Trophoblast cell (in vitro differentiated cells and primary cell): ENCODE data around the gene HSF4.

ENCODE experiments used
- DNase-seq, 2 donors: peaks; one replicate each; pipeline ENCODE4 v3.0.0-alpha.2; 2016
- H2AFZ ChIP-seq: 2 replicates; pipeline ENCODE4 v1.6.1; 2013; ENCODE audit warnings: low read length, moderate library complexity, mild to moderate bottlenecking; ENCODE audit not compliant: insufficient read depth, poor library complexity
- H2AK5ac ChIP-seq: 2 replicates; pipeline ENCODE4 v1.6.1; 2013; ENCODE audit warnings: mild to moderate bottlenecking, low read length
- H2BK120ac ChIP-seq: 2 replicates; pipeline ENCODE4 v1.6.1; 2013; ENCODE audit warnings: low read length, mild to moderate bottlenecking, moderate library complexity; ENCODE audit not compliant: insufficient read depth, poor library complexity
- H2BK12ac ChIP-seq: 2 replicates; pipeline ENCODE4 v1.6.1; 2013; ENCODE audit warnings: mild to moderate bottlenecking, low read length, moderate library complexity
- H2BK5ac ChIP-seq: 2 replicates; pipeline ENCODE4 v1.6.1; 2013; ENCODE audit warnings: low read length, low read depth, moderate library complexity, mild to moderate bottlenecking; ENCODE audit not compliant: poor library complexity
- H3K14ac ChIP-seq: 2 replicates; pipeline ENCODE4 v1.6.1; 2013; ENCODE audit warnings: mild to moderate bottlenecking, low read length
- H3K18ac ChIP-seq: 2 replicates; pipeline ENCODE4 v1.6.1; 2013; ENCODE audit warnings: mild to moderate bottlenecking, low read length
- H3K23ac ChIP-seq: 2 replicates; pipeline ENCODE4 v1.6.1; 2013; ENCODE audit warnings: low read length
- H3K27ac ChIP-seq: 2 replicates; pipeline ENCODE4 v1.5.1; 2013; ENCODE audit warnings: low read depth, mild to moderate bottlenecking, inconsistent platforms, low read length, moderate library complexity
- H3K27me3 ChIP-seq: 2 replicates; pipeline ENCODE4 v1.6.1; 2013; ENCODE audit warnings: inconsistent platforms, mild to moderate bottlenecking, low read length, moderate library complexity; ENCODE audit not compliant: insufficient read depth
- H3K36me3 ChIP-seq, 2 experiments: 1 replicate in 1 of 2; 2 replicates in 1 of 2; pipeline ENCODE4 v1.6.1; 2013; ENCODE audit warnings: low read length in 2 of 2, mild to moderate bottlenecking in 2 of 2, moderate library complexity in 1 of 2; ENCODE audit not compliant: insufficient read depth in 2 of 2, control insufficient read depth in 1 of 2
- H3K4ac ChIP-seq: 2 replicates; pipeline ENCODE4 v1.6.1; 2013; ENCODE audit warnings: low read depth, mild to moderate bottlenecking, low read length, moderate library complexity
- H3K4me1 ChIP-seq, 2 experiments: 1 replicate in 1 of 2; 2 replicates in 1 of 2; pipeline ENCODE4 v1.6.1; 2013; ENCODE audit warnings: low read length in 2 of 2, mild to moderate bottlenecking in 2 of 2, moderate library complexity in 1 of 2; ENCODE audit not compliant: insufficient read depth in 2 of 2, control insufficient read depth in 1 of 2
- H3K4me2 ChIP-seq: 2 replicates; pipeline ENCODE4 v1.6.1; 2013; ENCODE audit warnings: inconsistent platforms, mild to moderate bottlenecking, low read length, moderate library complexity
- H3K4me3 ChIP-seq: 2 replicates; pipeline ENCODE4 v1.5.1; 2013; ENCODE audit warnings: mild to moderate bottlenecking, low read depth, low read length, inconsistent platforms
- H3K79me1 ChIP-seq: one replicate; pipeline ENCODE4 v1.6.1; 2013; ENCODE audit warnings: low read length
- H3K79me2 ChIP-seq: 2 replicates; pipeline ENCODE4 v1.6.1; 2013; ENCODE audit warnings: low read length, mild to moderate bottlenecking; ENCODE audit not compliant: control insufficient read depth, insufficient read depth, poor library complexity
- H3K9ac ChIP-seq: 2 replicates; pipeline ENCODE4 v1.6.1; 2013; ENCODE audit warnings: mild to moderate bottlenecking, low read length
- H3K9me3 ChIP-seq: 2 replicates; pipeline ENCODE4 v1.6.1; 2013; ENCODE audit warnings: low read depth, mild to moderate bottlenecking, control low read depth, inconsistent platforms, low read length; ENCODE audit not compliant: insufficient read depth
- H4K12ac ChIP-seq: 2 replicates; pipeline ENCODE4 v1.6.1; 2013; ENCODE audit warnings: low read depth, mild to moderate bottlenecking, low read length, moderate library complexity
- H4K8ac ChIP-seq: 2 replicates; pipeline ENCODE4 v1.6.1; 2013; ENCODE audit warnings: low read depth, mild to moderate bottlenecking, low read length, moderate library complexity
- H4K91ac ChIP-seq: one replicate; pipeline ENCODE4 v1.6.1; 2013; ENCODE audit warnings: low read depth, mild to moderate bottlenecking, low read length, moderate library complexity
- WGBS: extraction: QIAGEN DNeasy Blood & Tissue Kit; methylation state at CpG from one replicate; pipeline ENCODE4 v1.1.7; 2013; ENCODE audit warnings: missing lambda C conversion rate; ENCODE audit not compliant: insufficient read length, insufficient coverage; ENCODE audit errors: extremely low coverage; 5-methylcytosine and 5-hydroxymethylcytosine counted together

HSF4 gene

GRCh38 chr16:67184453-67184994 is 20.0 kb downstream of the HSF4 start:
- no CpG with 5 or more reads among the region's 59 CpGs for WGBS
- no peak overlapping the region for H2BK120ac ChIP-seq

GRCh38 chr16:67184995-67185650 is 20.6 kb downstream of the HSF4 start:
- Histone ChIP-seq H2AFZ (no peak overlapping the region), H3K27ac (no peak overlapping the region), H2BK12ac (no peak overlapping the region), H3K4ac (no peak overlapping the region), H3K36me3 (no peaks in the 10 kb centered on the region), H3K14ac (no peak overlapping the region), H2AK5ac (no peak overlapping the region), H3K9ac (no peak overlapping the region), H3K27me3 (peaks cover 3% of the 10 kb centered on the region), H3K23ac (no peak overlapping the region), H4K91ac (no peak overlapping the region), H2BK5ac (no peak overlapping the region), H3K9me3 (peaks cover 6% of the 10 kb centered on the region), H4K8ac (no peak overlapping the region), H3K4me3 (no peak overlapping the region), H2BK120ac (no peak overlapping the region), H3K79me1 (peaks cover 10% of the 10 kb centered on the region), H4K12ac (no peak overlapping the region), H3K79me2 (peaks cover 4% of the 10 kb centered on the region), H3K4me2 (peak overlapping the region; percentile 85), H3K18ac (no peak overlapping the region), H3K4me1 (peaks cover 26 to 38% of the 10 kb centered on the region in 2 experiments)
- DNase-seq: peak; percentile 95 to 97
- no CpG with 5 or more reads among the region's 43 CpGs for WGBS

More at GRCh38 chr16:67184453-67184994, 20.0 kb downstream of the HSF4 start:
- Histone ChIP-seq H2AFZ (no peak overlapping the region), H4K91ac (no peak overlapping the region), H3K4me1 (peaks cover 26 to 38% of the 10 kb centered on the region in 2 experiments), H3K36me3 (no peaks in the 10 kb centered on the region), H3K9me3 (peaks cover 9% of the 10 kb centered on the region), H3K4me3 (peak overlapping the region; percentile 95), H3K4me2 (peak overlapping the region; percentile 85), H2AK5ac (no peak overlapping the region), H4K12ac (no peak overlapping the region), H3K23ac (no peak overlapping the region), H4K8ac (no peak overlapping the region), H3K9ac (no peak overlapping the region), H3K14ac (no peak overlapping the region), H3K27ac (no peak overlapping the region), H3K79me1 (peaks cover 10% of the 10 kb centered on the region), H3K27me3 (peaks cover 3% of the 10 kb centered on the region), H3K4ac (no peak overlapping the region), H2BK5ac (no peak overlapping the region), H3K79me2 (peaks cover 4% of the 10 kb centered on the region), H2BK12ac (no peak overlapping the region), H3K18ac (peak overlapping the region; percentile 13)
- no peak for DNase-seq

- Histone ChIP-seq H3K36me3 (no peaks in the 10 kb centered on the region), H3K4me2 (no peak overlapping the region), H4K8ac (no peak overlapping the region), H3K27ac (no peak overlapping the region), H3K4me3 (no peak overlapping the region), H3K79me2 (peaks cover 4% of the 10 kb centered on the region), H2BK5ac (no peak overlapping the region), H4K91ac (no peak overlapping the region), H2BK120ac (no peak overlapping the region), H3K14ac (no peak overlapping the region), H2AFZ (no peak overlapping the region), H3K27me3 (peaks cover 3% of the 10 kb centered on the region), H2AK5ac (no peak overlapping the region), H3K4ac (no peak overlapping the region), H3K4me1 (peaks cover 26 to 38% of the 10 kb centered on the region in 2 experiments), H3K79me1 (peaks cover 10% of the 10 kb centered on the region), H3K18ac (no peak overlapping the region), H3K9me3 (peaks cover 6% of the 10 kb centered on the region), H3K23ac (no peak overlapping the region), H3K9ac (no peak overlapping the region), H4K12ac (no peak overlapping the region), H2BK12ac (no peak overlapping the region)
- DNase-seq: no peak
- no CpG with 5 or more reads among the region's 12 CpGs for WGBS
Observed at GRCh38 chr16:67185651-67186134, 21.1 kb downstream of the HSF4 start.

GRCh38 chr16:67186550-67186950 is 22.0 kb downstream of the HSF4 start:
- DNase-seq: peak; percentile 85 to 90
- Histone ChIP-seq H3K9me3 (peaks cover 6% of the 10 kb centered on the region), H3K18ac (no peak overlapping the region), H3K79me1 (peaks cover 10% of the 10 kb centered on the region), H4K12ac (no peak overlapping the region), H2AK5ac (no peak overlapping the region), H3K4me3 (no peak overlapping the region), H3K23ac (no peak overlapping the region), H4K91ac (no peak overlapping the region), H3K27me3 (peaks cover 3% of the 10 kb centered on the region), H2BK12ac (no peak overlapping the region), H3K14ac (no peak overlapping the region), H2BK120ac (no peak overlapping the region), H2AFZ (no peak overlapping the region), H3K4ac (no peak overlapping the region), H2BK5ac (no peak overlapping the region), H3K36me3 (no peaks in the 10 kb centered on the region), H3K9ac (no peak overlapping the region), H3K27ac (peak overlapping the region; percentile 41), H3K4me1 (peaks cover 26 to 40% of the 10 kb centered on the region in 2 experiments), H3K4me2 (peak overlapping the region; percentile 10), H3K79me2 (peaks cover 4% of the 10 kb centered on the region), H4K8ac (no peak overlapping the region)
- WGBS: no CpG with 5 or more reads among the region's 5 CpGs
